ENCODE results near the gene MAP4K4. TPM values are rescaled to one million over a fixed set of nuclear protein-coding genes. Genes with fewer than 3 reads are reported as not detected.

Gene MAP4K4
- total RNA-seq, 1 donor from 2014 or later: 48.0 TPM

- no peak for DNase-seq (ENCODE audit: low spot score in 2 of 2)
- no peaks in the 10 kb centered on the region for H3K36me3 ChIP-seq
- no peak overlapping the region for H3K27ac ChIP-seq
- TF ChIP-seq, protein P1, sequence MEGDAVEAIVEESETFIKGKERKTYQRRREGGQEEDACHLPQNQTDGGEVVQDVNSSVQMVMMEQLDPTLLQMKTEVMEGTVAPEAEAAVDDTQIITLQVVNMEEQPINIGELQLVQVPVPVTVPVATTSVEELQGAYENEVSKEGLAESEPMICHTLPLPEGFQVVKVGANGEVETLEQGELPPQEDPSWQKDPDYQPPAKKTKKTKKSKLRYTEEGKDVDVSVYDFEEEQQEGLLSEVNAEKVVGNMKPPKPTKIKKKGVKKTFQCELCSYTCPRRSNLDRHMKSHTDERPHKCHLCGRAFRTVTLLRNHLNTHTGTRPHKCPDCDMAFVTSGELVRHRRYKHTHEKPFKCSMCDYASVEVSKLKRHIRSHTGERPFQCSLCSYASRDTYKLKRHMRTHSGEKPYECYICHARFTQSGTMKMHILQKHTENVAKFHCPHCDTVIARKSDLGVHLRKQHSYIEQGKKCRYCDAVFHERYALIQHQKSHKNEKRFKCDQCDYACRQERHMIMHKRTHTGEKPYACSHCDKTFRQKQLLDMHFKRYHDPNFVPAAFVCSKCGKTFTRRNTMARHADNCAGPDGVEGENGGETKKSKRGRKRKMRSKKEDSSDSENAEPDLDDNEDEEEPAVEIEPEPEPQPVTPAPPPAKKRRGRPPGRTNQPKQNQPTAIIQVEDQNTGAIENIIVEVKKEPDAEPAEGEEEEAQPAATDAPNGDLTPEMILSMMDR (IDR thresholded peaks at IDR 0.05): no peak
- intact Hi-C loops (cut with DNase I): no loop called here
- no peaks in the 10 kb centered on the region for H3K27me3 ChIP-seq
- no peak overlapping the region for H3K4me3 ChIP-seq
- peaks cover 0 to 3% of the 10 kb centered on the region in 2 donors for H3K9me3 ChIP-seq
- no peaks in the 10 kb centered on the region for H3K4me1 ChIP-seq
Measured at GRCh38 chr2:101677658-101678057, 19.8 kb upstream of the MAP4K4 start.

DNA sequence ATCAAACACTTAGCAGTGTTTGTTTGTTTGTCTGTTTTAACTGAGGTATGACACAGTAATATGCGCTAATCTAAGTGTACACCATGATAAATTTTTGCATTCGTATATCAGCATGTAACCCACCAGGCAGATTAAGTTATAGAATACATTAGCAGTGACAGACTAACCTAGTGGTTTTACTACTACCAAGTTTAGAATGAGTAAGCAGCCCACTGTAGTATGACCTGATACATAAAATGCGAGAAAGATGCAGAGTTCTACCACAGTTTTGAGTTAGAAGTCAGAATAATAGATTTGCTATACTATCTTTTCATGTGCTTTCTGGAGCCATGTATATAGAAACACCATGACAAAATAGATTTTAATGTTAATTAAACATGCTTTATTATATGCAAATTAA is 19.1 kb upstream of the MAP4K4 start:
- no peak overlapping the region for H3K4me3 ChIP-seq
- intact Hi-C loops (cut with DNase I): no loop called here
- TF ChIP-seq, protein P1 (IDR thresholded peaks at IDR 0.05): no peak
- H3K9me3 ChIP-seq: no peaks in the 10 kb centered on the region
- no peaks in the 10 kb centered on the region for H3K36me3 ChIP-seq
- DNase-seq (ENCODE audit: low spot score in 2 of 2): no peak
- H3K27me3 ChIP-seq: no peaks in the 10 kb centered on the region
- no peak overlapping the region for H3K27ac ChIP-seq
- no peaks in the 10 kb centered on the region for H3K4me1 ChIP-seq

DNA sequence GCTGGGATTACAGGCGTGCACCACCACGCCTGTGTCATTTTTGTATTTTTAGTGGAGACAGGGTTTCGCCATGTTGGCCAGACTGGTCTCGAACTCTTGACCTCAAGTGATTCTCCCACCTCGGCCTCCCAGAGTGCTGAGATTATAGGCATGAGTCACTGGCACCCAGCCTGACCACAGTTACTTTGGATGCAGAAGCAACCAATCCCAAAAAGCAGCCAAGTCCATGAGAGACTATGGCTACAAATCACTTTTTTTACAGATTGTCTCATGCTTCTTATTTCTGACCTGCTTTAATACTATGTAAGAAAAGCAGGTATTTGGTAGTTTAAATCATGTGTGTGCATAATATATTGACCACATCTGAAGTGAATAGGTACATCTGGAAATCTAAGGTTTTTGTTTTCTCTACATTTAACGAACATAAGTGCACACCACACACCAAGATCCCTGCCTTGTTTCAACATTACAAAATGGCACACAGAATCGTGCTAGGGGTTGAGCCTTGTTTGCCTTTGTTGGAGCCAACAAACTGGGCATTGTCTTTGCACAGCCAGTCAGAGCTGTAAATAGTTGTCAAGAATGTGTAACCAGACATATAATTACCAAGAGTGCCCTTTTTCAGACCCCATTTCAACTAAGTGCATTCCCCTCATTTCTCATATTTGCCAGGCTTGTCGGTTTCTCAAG is 18.3 kb upstream of the MAP4K4 start:
- Histone ChIP-seq H3K9me3 (no peaks in the 10 kb centered on the region), H3K27ac (no peak overlapping the region), H3K27me3 (no peaks in the 10 kb centered on the region), H3K4me1 (no peaks in the 10 kb centered on the region), H3K36me3 (no peaks in the 10 kb centered on the region), H3K4me3 (no peak overlapping the region)
- TF ChIP-seq, protein P1 (IDR thresholded peaks at IDR 0.05): no peak
- no peak for DNase-seq (ENCODE audit: low spot score in 2 of 2)
- intact Hi-C loops (cut with DNase I): no loop called here

DNA sequence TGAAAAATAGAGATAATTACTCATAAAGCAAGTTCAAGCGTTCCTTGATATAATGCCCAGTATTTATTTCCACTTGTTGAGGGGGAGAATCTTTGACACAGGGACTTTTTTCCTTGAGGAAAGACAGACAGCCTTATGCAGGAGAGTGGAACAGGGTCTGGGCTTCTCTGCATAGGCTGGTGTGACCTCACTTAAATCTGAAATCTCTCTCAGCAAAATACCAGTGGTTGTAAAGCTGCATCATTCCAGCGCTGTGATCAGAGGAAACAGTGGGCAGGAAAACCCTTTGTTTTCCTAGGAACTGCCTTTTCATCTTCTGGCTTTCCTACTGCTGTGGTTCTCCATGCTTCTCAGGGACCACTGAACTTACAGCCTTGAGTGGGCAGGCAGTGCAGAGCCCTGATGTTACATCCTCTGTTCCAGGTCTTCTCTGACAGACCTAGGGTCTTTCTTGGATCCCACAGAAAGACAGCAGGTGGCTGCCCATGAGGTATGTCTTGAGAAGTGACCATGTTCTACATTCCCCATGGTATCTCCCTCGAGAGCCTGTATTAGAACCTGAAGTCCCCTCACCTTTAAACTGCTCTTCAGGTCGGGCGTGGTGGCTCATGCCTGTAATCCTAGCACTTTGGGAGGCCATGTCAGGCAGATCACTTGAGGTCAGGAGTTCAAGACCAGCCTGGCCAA is 17.6 kb upstream of the MAP4K4 start:
- H3K27ac ChIP-seq: no peak overlapping the region
- TF ChIP-seq, protein P1 (IDR thresholded peaks at IDR 0.05): no peak
- H3K9me3 ChIP-seq: no peaks in the 10 kb centered on the region
- H3K4me1 ChIP-seq: no peaks in the 10 kb centered on the region
- no peaks in the 10 kb centered on the region for H3K36me3 ChIP-seq
- no peak overlapping the region for H3K4me3 ChIP-seq
- no peak for DNase-seq (ENCODE audit: low spot score in 2 of 2)
- H3K27me3 ChIP-seq: no peaks in the 10 kb centered on the region
- intact Hi-C loops (cut with DNase I): no loop called here

- no peaks in the 10 kb centered on the region for H3K4me1 ChIP-seq
- no peak for DNase-seq (ENCODE audit: low spot score in 2 of 2)
- no peaks in the 10 kb centered on the region for H3K9me3 ChIP-seq
- no peaks in the 10 kb centered on the region for H3K36me3 ChIP-seq
- no peaks in the 10 kb centered on the region for H3K27me3 ChIP-seq
- H3K4me3 ChIP-seq: no peak overlapping the region
- intact Hi-C loops (cut with DNase I): no loop called here
- no peak overlapping the region for H3K27ac ChIP-seq
- TF ChIP-seq, protein P1 (IDR thresholded peaks at IDR 0.05): no peak
Measured at GRCh38 chr2:101682311-101682710, 15.2 kb upstream of the MAP4K4 start.
